GM12892 (cell line): ENCODE measurements around the gene CD19.

Source experiments
- POLR2A ChIP-seq: IDR thresholded peaks from 2 replicates; pipeline ENCODE4 v1.6.1; 2011; ENCODE audit warnings: low read depth, low read length, control low read depth
- POLR2AphosphoS5 ChIP-seq: IDR thresholded peaks from 2 replicates; pipeline ENCODE4 v1.6.1; 2011; ENCODE audit warnings: low read depth, low read length, control low read depth
- TAF1 ChIP-seq: IDR thresholded peaks from 2 replicates; pipeline ENCODE4 v1.6.1; 2011; ENCODE audit warnings: low read depth, mild to moderate bottlenecking, control low read depth, low read length, borderline replicate concordance

DNA sequence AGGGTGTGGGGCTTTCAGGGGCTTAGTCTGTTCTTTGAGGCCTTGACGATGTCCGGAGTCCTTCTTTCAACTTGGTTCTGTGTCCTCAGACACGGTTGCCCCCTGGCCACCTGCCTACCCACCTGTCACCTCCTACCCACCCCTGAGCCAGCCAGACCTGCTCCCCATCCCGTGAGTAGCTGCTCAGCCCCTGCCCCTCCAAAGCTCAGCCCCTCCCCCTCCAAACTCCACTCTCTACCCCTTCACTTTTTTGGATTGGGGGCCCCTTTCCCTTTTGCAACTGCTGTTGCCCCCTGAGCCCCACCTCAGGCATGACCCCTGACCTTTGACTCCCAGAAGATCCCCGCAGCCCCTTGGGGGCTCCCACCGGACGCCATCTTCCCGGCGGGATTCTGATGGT is 54.3 kb downstream of the CD19 start:
- TF ChIP-seq TAF1 (no peak), POLR2AphosphoS5 (no peak), POLR2A (no peak)
